HG03139 (cell line): Measurements from ENCODE around the gene RILPL2.
"Not testable (repeated sequence)": the region's sequence is repeated elsewhere in the genome, so short reads cannot be mapped to it uniquely, and the experiment has no call there.

Experiments
- ATAC-seq: cut with Tn5 transposase; IDR thresholded peaks from one replicate; pipeline ENCODE4 v1.9.1; 2021; ENCODE audit not compliant: unreplicated experiment

RILPL2 gene

GRCh38 chr12:123384994-123385376, 51.5 kb downstream of the RILPL2 start:
- no peak for ATAC-seq

- ATAC-seq: no peak
Measured at GRCh38 chr12:123384318-123384993, 52.0 kb downstream of the RILPL2 start.

- ATAC-seq: no peak
Measured at GRCh38 chr12:123382684-123383083, 53.8 kb downstream of the RILPL2 start.

- ATAC-seq: no peak
Measured at GRCh38 chr12:123379391-123379790, 57.1 kb downstream of the RILPL2 start.

- not testable (repeated sequence) for ATAC-seq
Measured at GRCh38 chr12:123372415-123372814, 64.1 kb downstream of the RILPL2 start.

- not testable (repeated sequence) for ATAC-seq
Measured at GRCh38 chr12:123371667-123372368, 64.7 kb downstream of the RILPL2 start.

GRCh38 chr12:123369229-123369628, 67.3 kb downstream of the RILPL2 start:
- ATAC-seq: no peak

- not testable (repeated sequence) for ATAC-seq
Measured at GRCh38 chr12:123368431-123368830, 68.1 kb downstream of the RILPL2 start.

GRCh38 chr12:123367511-123367910, 69.0 kb downstream of the RILPL2 start:
- no peak for ATAC-seq
